DND-41 (cell line): Measurements from ENCODE around the gene EP400.

Experiments
- EZH2 ChIP-seq: IDR thresholded peaks from 3 replicates; pipeline ENCODE4 v1.6.1; 2012; ENCODE audit warnings: borderline replicate concordance, low read depth, mild to moderate bottlenecking, moderate library complexity, low read length, inconsistent platforms; ENCODE audit not compliant: severe bottlenecking
- TF ChIP-seq, protein P1 (sequence below): IDR thresholded peaks from 2 replicates; pipeline ENCODE4 v1.5.1; 2012; ENCODE audit warnings: borderline replicate concordance, low read length, moderate library complexity, mild to moderate bottlenecking; ENCODE audit not compliant: poor library complexity, severe bottlenecking; ENCODE audit errors: extremely low read depth

DNA sequence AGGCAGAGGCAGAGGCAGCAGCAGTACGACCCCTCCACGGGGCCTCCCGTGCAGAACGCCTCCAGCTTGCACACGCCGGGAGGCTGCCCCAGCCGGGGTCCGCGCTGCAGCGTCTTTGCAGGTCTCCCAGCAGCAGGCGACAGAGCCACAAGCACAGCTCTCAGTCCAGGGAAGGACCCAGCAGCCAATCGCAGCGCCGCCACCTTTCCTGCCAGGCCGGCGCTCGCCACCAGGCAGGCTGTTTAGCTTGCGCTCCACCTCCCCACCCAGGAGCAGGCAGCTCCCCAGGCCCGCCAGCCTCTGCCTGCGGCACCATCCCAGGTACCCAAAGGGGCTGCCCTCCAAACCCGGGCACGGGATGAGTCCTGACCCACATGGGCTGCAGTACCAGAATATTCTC lies 169.1 kb downstream of the EP400 start:
- TF ChIP-seq, protein P1, sequence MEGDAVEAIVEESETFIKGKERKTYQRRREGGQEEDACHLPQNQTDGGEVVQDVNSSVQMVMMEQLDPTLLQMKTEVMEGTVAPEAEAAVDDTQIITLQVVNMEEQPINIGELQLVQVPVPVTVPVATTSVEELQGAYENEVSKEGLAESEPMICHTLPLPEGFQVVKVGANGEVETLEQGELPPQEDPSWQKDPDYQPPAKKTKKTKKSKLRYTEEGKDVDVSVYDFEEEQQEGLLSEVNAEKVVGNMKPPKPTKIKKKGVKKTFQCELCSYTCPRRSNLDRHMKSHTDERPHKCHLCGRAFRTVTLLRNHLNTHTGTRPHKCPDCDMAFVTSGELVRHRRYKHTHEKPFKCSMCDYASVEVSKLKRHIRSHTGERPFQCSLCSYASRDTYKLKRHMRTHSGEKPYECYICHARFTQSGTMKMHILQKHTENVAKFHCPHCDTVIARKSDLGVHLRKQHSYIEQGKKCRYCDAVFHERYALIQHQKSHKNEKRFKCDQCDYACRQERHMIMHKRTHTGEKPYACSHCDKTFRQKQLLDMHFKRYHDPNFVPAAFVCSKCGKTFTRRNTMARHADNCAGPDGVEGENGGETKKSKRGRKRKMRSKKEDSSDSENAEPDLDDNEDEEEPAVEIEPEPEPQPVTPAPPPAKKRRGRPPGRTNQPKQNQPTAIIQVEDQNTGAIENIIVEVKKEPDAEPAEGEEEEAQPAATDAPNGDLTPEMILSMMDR, result no peak
- TF ChIP-seq EZH2, result no peak
